Measurements from ENCODE around the gene MGAT4B. TPM values are rescaled to one million over a fixed set of nuclear protein-coding genes. Genes with fewer than 3 reads are reported as not detected.
A peak's percentile ranks its signal among the peaks of the same experiment; 100 is the strongest.
"Not testable (repeated sequence)": the region's sequence is repeated elsewhere in the genome, so short reads cannot be mapped to it uniquely, and the experiment has no call there.

Gene MGAT4B
- total RNA-seq, 4 donors from 2014 or later = 83.6 to 108 (median 102) TPM

DNA sequence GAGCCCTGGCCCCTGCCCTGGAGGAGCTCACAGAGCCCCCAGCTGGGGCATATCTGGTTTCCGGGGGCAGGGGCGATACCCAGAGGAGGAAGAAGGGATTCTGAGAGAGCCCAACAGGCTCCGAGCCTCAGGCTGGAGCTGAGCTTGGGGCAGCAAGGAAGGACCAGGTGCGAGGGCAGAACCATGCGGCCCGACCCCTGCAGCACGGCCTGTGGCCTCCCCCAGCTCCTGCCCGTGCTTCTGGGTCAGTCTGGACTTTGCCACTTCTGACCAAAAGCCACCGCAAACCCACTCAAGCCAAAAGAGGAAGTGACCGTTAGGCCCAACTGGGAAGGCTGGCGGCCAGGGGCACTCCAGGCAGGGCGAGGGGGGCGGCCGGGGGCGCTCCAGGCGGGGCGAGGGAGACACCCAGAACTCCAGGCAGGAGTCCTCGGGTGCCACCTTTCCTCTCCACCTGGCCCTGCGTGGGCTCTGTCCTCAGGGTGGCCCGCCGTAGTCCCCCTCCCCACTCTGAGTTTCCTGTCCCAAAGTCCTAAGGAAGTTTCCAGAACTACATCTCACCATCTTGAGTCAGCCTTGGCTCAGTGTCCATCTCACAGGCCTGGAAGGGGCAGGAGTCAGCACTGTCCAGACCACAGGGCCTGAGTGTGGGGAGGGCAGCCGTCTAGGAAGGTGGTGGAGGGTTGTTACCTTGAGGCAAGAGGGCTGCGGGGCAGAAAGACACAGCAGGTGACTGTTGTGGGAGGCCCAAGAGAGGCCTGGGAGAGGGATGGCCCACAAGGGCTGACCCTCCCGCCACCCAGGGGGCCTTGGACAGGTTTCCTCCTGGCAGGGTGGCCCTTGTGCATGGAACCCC is 13.8 kb downstream of the MGAT4B start:
- peaks cover 27 to 49% of the 10 kb centered on the region in 2 donors for H3K4me1 ChIP-seq
- H3K27me3 ChIP-seq = no peaks in the 10 kb centered on the region
- TF ChIP-seq, protein P1, sequence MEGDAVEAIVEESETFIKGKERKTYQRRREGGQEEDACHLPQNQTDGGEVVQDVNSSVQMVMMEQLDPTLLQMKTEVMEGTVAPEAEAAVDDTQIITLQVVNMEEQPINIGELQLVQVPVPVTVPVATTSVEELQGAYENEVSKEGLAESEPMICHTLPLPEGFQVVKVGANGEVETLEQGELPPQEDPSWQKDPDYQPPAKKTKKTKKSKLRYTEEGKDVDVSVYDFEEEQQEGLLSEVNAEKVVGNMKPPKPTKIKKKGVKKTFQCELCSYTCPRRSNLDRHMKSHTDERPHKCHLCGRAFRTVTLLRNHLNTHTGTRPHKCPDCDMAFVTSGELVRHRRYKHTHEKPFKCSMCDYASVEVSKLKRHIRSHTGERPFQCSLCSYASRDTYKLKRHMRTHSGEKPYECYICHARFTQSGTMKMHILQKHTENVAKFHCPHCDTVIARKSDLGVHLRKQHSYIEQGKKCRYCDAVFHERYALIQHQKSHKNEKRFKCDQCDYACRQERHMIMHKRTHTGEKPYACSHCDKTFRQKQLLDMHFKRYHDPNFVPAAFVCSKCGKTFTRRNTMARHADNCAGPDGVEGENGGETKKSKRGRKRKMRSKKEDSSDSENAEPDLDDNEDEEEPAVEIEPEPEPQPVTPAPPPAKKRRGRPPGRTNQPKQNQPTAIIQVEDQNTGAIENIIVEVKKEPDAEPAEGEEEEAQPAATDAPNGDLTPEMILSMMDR (IDR thresholded peaks at IDR 0.05) = no peak
- no peak for TF ChIP-seq POLR2A (IDR thresholded peaks at IDR 0.05)
- WGBS, 2 donors = 79 to 83% methylated on average over 21 to 23 of the region's 24 CpGs
- H3K36me3 ChIP-seq = peaks cover 3 to 7% of the 10 kb centered on the region in 2 donors
- no peak for DNase-seq
- H3K9me3 ChIP-seq = no peaks in the 10 kb centered on the region
- peak overlapping the region; percentile 43 to 90 (median 73) for H3K27ac ChIP-seq
- no peak overlapping the region for H3K4me3 ChIP-seq (replicated peaks in 1 of 3)
- intact Hi-C loops (cut with DNase I) = no loop called here

DNA sequence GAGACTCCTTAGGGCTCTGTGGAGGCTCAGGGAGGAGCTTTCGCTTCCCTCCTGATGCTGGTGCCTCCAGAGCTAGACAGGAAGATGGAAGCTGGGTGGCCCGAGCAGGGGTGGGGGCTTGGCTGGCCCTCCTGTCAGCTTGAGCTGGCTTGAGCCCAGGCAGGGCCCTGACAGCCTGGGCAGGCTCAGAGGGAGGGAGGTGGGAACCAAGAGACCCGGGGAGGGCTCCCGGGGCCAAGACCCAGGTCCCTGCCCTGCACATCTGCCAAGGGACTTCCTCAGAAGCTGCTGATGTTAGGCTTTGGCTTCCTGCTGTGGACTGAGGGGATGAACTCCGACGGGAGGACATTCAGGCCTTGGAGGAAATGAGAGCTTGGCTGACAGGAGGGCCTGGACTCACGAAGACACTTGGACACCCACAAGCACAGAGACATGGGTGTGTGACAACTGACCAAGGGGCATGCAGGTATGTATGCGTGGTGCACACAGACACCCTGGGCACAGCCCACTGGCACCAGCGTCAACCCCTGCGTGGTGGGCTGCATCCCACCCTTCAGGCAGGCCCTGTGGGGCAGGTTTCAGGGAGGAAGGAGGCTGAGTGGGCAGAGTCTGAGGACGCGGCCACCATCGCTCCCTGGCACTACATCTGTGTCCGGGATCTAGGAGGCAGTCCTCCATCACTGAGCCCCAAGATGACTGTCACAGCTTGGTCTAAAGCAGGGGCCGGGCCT is 14.6 kb downstream of the MGAT4B start:
- Histone ChIP-seq H3K27ac (peak overlapping the region in 2 of 3 donors; percentile 73 to 90), H3K36me3 (no peaks in the 10 kb centered on the region), H3K4me1 (peaks cover 32 to 56% of the 10 kb centered on the region in 2 donors), H3K4me3 (replicated peaks in 1 of 3) (no peak overlapping the region), H3K27me3 (no peaks in the 10 kb centered on the region), H3K9me3 (no peaks in the 10 kb centered on the region)
- intact Hi-C loops (cut with DNase I) = no loop called here
- TF ChIP-seq, protein P1 (IDR thresholded peaks at IDR 0.05) = no peak
- TF ChIP-seq POLR2A (IDR thresholded peaks at IDR 0.05) = no peak
- no peak for DNase-seq
- WGBS, 2 donors = 54 to 70% methylated on average over 9 to 11 of the region's 15 CpGs

DNA sequence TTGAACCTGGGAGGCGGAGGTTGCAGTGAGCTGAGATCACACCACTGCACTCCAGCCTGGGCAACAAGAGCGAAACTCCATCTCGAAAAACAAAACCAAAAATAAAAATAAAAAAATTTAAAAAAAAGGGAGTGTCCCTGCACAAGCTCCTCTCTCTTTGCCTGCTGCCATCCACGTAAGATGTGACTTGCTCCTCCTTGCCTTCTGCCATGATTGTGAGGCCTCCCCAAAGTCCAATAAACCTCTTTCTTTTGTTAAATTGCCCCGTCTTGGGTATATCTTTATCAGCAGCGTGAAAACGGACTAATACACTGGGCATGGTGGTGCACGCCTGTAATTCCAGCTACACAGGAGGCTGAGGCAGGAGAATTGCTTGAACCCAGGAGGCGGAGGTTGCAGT is 17.4 kb downstream of the MGAT4B start:
- H3K27me3 ChIP-seq; H3K9me3 ChIP-seq; H3K27ac ChIP-seq; H3K36me3 ChIP-seq; H3K4me3 ChIP-seq (replicated peaks in 1 of 3); intact Hi-C loops (cut with DNase I); DNase-seq: not testable (repeated sequence)
- 95 to 98% methylated on average over 9 of the region's 9 CpGs for WGBS, 2 donors
- peaks cover 17 to 39% of the 10 kb centered on the region in 2 donors for H3K4me1 ChIP-seq

DNA sequence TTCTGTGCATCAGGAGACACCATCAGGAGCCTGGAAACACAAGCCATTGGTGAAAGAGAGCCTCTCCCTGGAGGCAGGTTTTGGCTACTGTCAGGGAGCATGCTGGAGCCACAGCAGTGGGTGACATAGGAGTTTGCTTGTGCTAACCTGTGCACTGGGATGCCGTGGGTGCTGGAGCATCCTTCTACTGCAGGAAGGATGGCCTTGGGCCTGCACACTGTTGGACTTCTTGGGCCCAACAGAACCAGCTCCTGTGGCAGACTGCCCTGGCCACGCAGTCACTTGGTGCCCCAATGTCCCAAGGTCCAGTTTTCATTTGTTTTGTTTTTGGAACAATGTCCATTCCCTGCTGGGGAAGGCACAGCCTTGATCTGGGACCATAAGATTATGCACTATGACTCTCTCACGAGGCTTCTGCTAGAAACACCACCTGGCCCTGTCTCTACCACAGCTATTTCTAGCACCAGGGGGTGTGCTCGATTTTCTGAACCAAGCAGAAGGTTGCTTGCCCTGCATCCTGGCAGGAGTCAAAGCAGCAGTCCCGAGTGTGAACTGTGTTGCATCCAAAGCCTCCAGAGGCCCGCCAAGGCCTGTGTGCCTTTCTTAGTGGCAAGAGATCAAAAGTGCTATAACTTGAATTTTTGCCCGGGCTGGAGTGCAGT is 18.3 kb downstream of the MGAT4B start:
- Histone ChIP-seq H3K4me1 (peaks cover 8 to 29% of the 10 kb centered on the region in 2 donors), H3K9me3 (no peaks in the 10 kb centered on the region), H3K36me3 (no peaks in the 10 kb centered on the region), H3K4me3 (replicated peaks in 1 of 3) (no peak overlapping the region), H3K27ac (no peak overlapping the region), H3K27me3 (no peaks in the 10 kb centered on the region)
- DNase-seq = no peak
- 94 to 96% methylated on average over 4 to 7 of the region's 7 CpGs for WGBS, 2 donors
- no peak for TF ChIP-seq POLR2A (IDR thresholded peaks at IDR 0.05)
- TF ChIP-seq, protein P1 (IDR thresholded peaks at IDR 0.05) = no peak
- intact Hi-C loops (cut with DNase I) = no loop called here

DNA sequence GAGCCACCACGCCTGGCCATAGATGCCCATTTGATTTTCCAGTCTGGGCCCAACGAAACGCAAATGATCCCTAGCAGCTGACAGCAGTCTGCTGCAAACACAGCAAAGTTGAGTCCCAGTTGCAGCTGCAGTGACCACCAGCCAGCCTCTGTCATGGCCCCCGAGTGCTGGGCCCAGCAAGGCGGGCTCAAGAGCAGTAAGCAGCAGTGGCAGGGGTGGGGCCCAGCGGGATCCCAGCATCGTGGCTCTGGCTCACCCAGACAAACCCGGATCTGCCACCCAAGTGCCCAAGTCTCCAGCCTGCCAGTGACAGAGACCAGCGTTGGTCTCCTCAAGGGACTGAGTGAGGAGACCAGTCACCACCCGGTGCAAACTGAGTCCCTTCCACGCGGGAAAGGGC is 19.8 kb downstream of the MGAT4B start:
- WGBS, 2 donors = 65 to 69% methylated on average over 7 to 10 of the region's 12 CpGs
- H3K4me1 ChIP-seq = peaks cover 6 to 15% of the 10 kb centered on the region in 2 donors
- no peak overlapping the region for H3K4me3 ChIP-seq (replicated peaks in 1 of 3)
- intact Hi-C loops (cut with DNase I) = no loop called here
- H3K36me3 ChIP-seq = no peaks in the 10 kb centered on the region
- TF ChIP-seq, protein P1 (IDR thresholded peaks at IDR 0.05) = no peak
- TF ChIP-seq POLR2A (IDR thresholded peaks at IDR 0.05) = no peak
- DNase-seq = no peak
- no peaks in the 10 kb centered on the region for H3K27me3 ChIP-seq
- no peak overlapping the region for H3K27ac ChIP-seq
- H3K9me3 ChIP-seq = no peaks in the 10 kb centered on the region
